GM18867 (cell line): ENCODE results near the gene EXOSC1.
A peak's percentile ranks its signal among the peaks of the same experiment; 100 is the strongest.
"Not testable (repeated sequence)": the region's sequence is repeated elsewhere in the genome, so short reads cannot be mapped to it uniquely, and the experiment has no call there.

ENCODE experiments used
- ATAC-seq: cut with Tn5 transposase; IDR thresholded peaks from one replicate; pipeline ENCODE4 v1.9.1; 2021; ENCODE audit warnings: mild to moderate bottlenecking, moderate library complexity; ENCODE audit not compliant: unreplicated experiment

EXOSC1 gene

DNA sequence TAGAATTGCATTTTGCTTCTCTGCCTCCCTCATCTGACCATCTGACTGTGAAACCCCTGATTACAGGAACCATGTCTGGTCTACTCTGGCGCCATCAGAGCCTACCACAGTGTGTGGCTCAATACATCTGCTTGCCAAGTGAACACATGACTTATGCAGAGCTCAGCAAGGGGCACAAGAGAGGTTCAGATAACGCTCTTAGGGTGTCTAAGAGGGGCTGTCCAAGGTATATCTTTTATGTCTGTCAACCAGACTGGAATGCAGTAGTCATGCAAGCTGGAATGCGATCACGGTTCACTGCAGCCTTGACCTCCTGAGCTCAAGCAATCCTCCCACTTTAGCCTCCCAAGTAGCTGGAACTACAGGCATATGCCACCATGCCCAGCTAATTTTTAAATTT, 34.4 kb downstream of the EXOSC1 start:
- ATAC-seq: no peak

GRCh38 chr10:97408496-97408992, 37.3 kb downstream of the EXOSC1 start:
- no peak for ATAC-seq

- no peak for ATAC-seq
These were observed 37.9 kb downstream of the EXOSC1 start for GRCh38 chr10:97407952-97408248.

GRCh38 chr10:97407211-97407951, 38.4 kb downstream of the EXOSC1 start:
- peak; percentile 90 for ATAC-seq

GRCh38 chr10:97406483-97406882, 39.3 kb downstream of the EXOSC1 start:
- ATAC-seq: not testable (repeated sequence)

DNA sequence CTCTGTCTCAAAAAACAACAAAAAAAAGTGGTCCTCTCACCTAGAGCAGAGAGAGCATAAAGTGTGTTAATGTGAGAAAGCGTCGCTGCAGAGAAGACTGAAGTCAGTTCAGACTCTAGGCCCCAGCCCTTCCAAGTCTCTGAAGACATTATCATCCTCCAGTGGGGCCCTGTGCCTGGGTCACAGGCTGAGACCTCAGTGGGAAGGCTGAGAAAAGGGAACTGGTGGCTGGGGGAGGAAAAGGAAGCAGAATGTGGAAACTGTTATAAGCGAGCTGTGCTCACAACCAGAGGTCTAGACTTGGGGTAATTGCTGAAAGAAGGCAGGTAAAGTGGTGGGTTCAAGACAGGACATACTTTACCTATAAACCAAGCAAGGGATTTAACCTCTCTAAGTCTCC, 39.7 kb downstream of the EXOSC1 start:
- no peak for ATAC-seq

- ATAC-seq: no peak
These were observed 41.8 kb downstream of the EXOSC1 start for GRCh38 chr10:97404044-97404443.

DNA sequence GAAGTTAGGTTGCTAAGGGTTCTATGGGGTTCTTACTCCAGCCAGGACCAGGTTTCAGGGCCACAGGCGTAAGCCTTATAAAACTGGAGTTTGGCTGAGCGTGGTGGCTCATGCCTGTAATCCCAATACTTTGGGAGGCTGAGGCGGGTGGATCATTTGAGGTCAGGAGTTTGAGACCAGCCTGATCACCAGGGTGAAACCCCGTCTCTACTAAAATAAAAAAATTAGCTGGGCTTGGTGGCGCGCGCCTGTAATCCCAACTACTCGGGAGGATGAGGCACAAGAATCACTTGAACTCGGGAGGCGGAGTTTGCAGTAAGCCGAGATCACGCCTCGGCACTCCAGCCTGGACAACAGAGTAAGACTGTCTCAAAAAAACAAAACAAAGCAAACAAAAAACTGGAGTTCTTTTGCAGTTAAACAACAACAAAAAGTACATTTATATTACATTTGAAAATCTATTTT, 44.3 kb downstream of the EXOSC1 start:
- ATAC-seq: no peak

GRCh38 chr10:97400665-97401454, 44.9 kb downstream of the EXOSC1 start, which contains the start of gene RRP12:
RRP12 (minus strand) TSS chr10:97401340; CDS start chr10:97401231, 109 bp downstream.
- ATAC-seq: peak; percentile 94

- ATAC-seq: no peak
These were observed 45.8 kb downstream of the EXOSC1 start for GRCh38 chr10:97399843-97400545.

DNA sequence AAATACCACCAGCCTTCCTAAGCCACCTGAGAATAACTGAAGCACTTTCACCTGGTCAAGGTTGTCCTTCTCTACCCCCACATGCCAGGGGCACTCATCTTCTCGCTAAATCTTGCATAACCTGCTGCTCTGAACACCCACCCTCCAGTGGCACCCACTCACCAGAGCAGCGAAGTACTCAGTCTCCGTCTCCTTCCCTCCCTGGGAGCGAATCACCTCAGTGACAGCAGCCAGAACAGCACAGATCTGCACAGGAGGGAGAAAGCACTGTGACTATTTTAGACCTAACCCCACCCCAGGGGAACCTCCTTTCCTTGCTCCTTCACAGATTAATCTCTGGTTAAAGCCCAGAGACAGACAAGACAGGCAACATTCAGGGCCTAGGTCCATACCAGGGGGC, 49.8 kb downstream of the EXOSC1 start:
- ATAC-seq: no peak

DNA sequence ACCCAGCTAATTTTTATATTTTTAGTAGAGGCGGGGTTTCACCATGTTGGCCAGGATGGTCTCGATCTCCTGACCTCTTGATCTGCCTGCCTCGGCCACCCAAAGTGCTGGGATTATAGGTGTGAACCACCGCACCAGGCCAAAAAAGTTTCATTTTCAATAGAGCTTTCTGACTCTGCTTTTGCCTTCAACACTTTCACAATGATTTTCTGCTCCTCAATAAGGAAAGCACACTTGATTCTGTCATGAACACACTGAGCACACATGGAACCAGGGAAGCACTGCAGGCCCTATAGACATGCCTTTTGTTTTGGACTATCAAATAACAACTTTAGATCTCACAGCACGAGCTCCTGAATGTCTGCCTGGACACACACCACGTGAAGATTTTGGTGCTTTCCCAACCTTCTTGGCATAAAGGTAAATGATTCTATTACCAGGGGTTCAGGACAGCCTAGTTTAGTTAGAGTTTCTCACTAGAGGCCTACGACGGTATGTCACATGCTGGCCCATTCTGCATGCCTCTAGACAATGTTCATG, 52.7 kb downstream of the EXOSC1 start:
- no peak for ATAC-seq

GRCh38 chr10:97390091-97390490, 55.7 kb downstream of the EXOSC1 start:
- ATAC-seq: no peak

DNA sequence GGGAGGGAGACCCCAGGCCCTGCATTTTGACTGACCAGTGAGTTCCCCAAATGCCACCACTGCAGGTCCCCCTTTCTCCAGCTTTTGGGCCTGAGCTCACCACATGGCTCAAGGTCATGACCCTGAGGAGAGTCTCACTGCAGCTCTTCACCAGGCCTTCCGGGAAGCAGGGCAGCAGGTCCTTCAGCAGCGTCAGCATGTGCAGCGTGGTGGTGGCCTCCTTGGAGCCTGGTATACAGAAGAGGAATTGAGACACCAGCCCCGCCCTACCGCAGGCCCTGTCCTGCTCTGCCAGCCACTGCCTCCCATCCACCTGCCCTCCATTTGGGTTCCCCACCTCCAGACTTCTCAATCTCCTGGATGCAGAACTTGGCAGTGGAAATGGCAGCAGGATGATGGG, 57.7 kb downstream of the EXOSC1 start:
- no peak for ATAC-seq
